Measurements from ENCODE around the gene DPP3.

- no peak for TF ChIP-seq CTCF (conservative IDR thresholded peaks at IDR 0.05; ENCODE audit: low read depth, low read length)
- TF ChIP-seq EZH2 (IDR thresholded peaks at IDR 0.05; ENCODE audit: borderline replicate concordance, low read depth, low read length, poor library complexity, severe bottlenecking), result no peak
Observed at GRCh38 chr11:66443602-66444001, 36.6 kb upstream of the DPP3 start.
